ENCODE data around the gene SLC5A6. TPM values are rescaled to one million over a fixed set of nuclear protein-coding genes. Genes with fewer than 3 reads are reported as not detected.

The SLC5A6 gene
- total and polyA plus RNA-seq, 2 of the 8 experiments (the other 6 are each of a cell fraction or from before 2014, with no cell fraction given) = 118 to 183 TPM

GRCh38 chr2:27236626-27237025 lies 24.6 kb upstream of the SLC5A6 start (continued):
- TF ChIP-seq CHD7 (IDR thresholded peaks at IDR 0.05; ENCODE audit: insufficient replicate concordance, low read length) (no peak), CHD2 (IDR thresholded peaks at IDR 0.05; ENCODE audit: low read length) (no peak)
